Neural progenitor cell (in vitro differentiated cells): ENCODE measurements around the gene CLNK. TPM values are rescaled to one million over a fixed set of nuclear protein-coding genes. Genes with fewer than 3 reads are reported as not detected.

ENCODE experiments used
- DNase-seq: peaks from one replicate; pipeline ENCODE4 v3.0.0-alpha.2; 2016; ENCODE audit warnings: low spot score
- H2AFZ ChIP-seq: fragments of 200-600 bp; sonication (generic); replicated peaks from 2 replicates; pipeline ENCODE4 v1.6.1; 2016; ENCODE audit warnings: antibody characterized with exemption
- H3F3A ChIP-seq: fragments of 200-600 bp; sonication (generic); 2 replicates; pipeline ENCODE4 v1.6.1; 2016; ENCODE audit warnings: antibody characterized with exemption, low read depth
- H3K27ac ChIP-seq: fragments of 200-600 bp; sonication (generic); 2 replicates; pipeline ENCODE4 v1.5.1; 2016; ENCODE audit warnings: mild to moderate bottlenecking
- H3K27me3 ChIP-seq: fragments of 200-600 bp; sonication (generic); 2 replicates; pipeline ENCODE4 v1.6.1; 2016; ENCODE audit warnings: mild to moderate bottlenecking, moderate library complexity
- H3K36me3 ChIP-seq: fragments of 200-600 bp; sonication (generic); 2 replicates; pipeline ENCODE4 v1.5.1; 2016
- H3K4me1 ChIP-seq: fragments of 200-600 bp; sonication (generic); 2 replicates; pipeline ENCODE4 v1.6.1; 2016; ENCODE audit warnings: mixed run types
- H3K4me2 ChIP-seq: fragments of 200-600 bp; sonication (generic); 2 replicates; pipeline ENCODE4 v1.6.1; 2016
- H3K4me3 ChIP-seq: fragments of 200-600 bp; sonication (generic); 2 replicates; pipeline ENCODE4 v1.5.1; 2016
- H3K79me2 ChIP-seq: fragments of 200-600 bp; sonication (generic); 2 replicates; pipeline ENCODE4 v1.6.1; 2016; ENCODE audit warnings: low read depth
- H3K9ac ChIP-seq: fragments of 200-600 bp; sonication (generic); 2 replicates; pipeline ENCODE4 v1.6.1; 2016
- H3K9me3 ChIP-seq: fragments of 200-600 bp; sonication (generic); 2 replicates; pipeline ENCODE4 v1.5.1; 2016; ENCODE audit warnings: low read depth
- H4K20me1 ChIP-seq: fragments of 200-600 bp; sonication (generic); 2 replicates; pipeline ENCODE4 v1.6.1; 2016; ENCODE audit warnings: low read depth
- H3K27ac Mint-ChIP-seq: 3 replicates; pipeline ENCODE4 v1.8.0; 2021; ENCODE audit warnings: mixed read lengths
- H3K27me3 Mint-ChIP-seq: 2 replicates; pipeline ENCODE4 v1.8.0; 2022; ENCODE audit warnings: low read depth, mild to moderate bottlenecking, inconsistent platforms, moderate library complexity, mixed read lengths; ENCODE audit not compliant: insufficient read depth
- H3K36me3 Mint-ChIP-seq: 3 replicates; pipeline ENCODE4 v1.8.0; 2021; ENCODE audit warnings: mixed read lengths
- H3K4me1 Mint-ChIP-seq: 3 replicates; pipeline ENCODE4 v1.8.0; 2021; ENCODE audit warnings: mixed read lengths
- H3K4me3 Mint-ChIP-seq: 3 replicates; pipeline ENCODE4 v1.8.0; 2021; ENCODE audit warnings: mild to moderate bottlenecking, moderate library complexity, mixed read lengths
- H3K9me3 Mint-ChIP-seq: 3 replicates; pipeline ENCODE4 v1.8.0; 2020; ENCODE audit warnings: mixed read lengths
- EZH2 ChIP-seq: fragments of 200-600 bp; sonication (generic); IDR thresholded peaks from 2 replicates; pipeline ENCODE4 v1.6.1; 2017; ENCODE audit warnings: antibody characterized with exemption, mild to moderate bottlenecking, moderate library complexity
- EZH2phosphoT487 ChIP-seq: fragments of 200-600 bp; sonication (generic); IDR thresholded peaks from 2 replicates; pipeline ENCODE4 v1.6.1; 2017; ENCODE audit warnings: antibody characterized with exemption
- total RNA-seq: library from RNA; depleted of rRNA; stranded (reverse); fragments of >200 nt; gene quantifications from 2 replicates; pipeline ENCODE4 v1.2.3, GENCODE V29; 2015; ENCODE audit warnings: low replicate concordance
- TF ChIP-seq, protein P1 (sequence below): fragments of 200-600 bp; sonication (generic); IDR thresholded peaks from 2 replicates; pipeline ENCODE4 v1.5.1; 2017; ENCODE audit warnings: antibody characterized with exemption, mild to moderate bottlenecking

Gene CLNK
- total RNA-seq, 1 donor from 2014 or later, result not detected

DNA sequence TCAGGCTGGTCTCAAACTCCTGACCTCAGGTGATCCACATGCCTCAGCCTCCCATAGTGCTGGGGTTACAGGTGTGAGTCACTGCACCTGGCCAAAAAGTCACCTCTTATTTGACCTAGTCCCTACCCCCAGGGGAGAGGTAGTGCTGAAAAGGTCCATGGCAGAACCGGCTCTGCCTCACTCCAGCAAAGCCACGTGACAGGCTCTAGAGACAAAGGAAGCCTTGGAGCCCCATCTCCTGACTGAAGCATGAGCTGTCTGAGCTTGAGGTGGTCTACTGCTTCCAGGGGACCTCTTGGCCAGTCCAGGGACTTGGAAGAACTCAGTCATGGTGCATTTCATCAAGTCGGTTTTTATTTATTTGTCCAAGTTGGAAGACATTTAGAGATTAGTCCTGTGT is 174.8 kb downstream of the CLNK start:
- Histone ChIP-seq H3K4me1 (no peaks in the 10 kb centered on the region), H3K79me2 (no peaks in the 10 kb centered on the region)

GRCh38 chr4:10506077-10506476 is 178.5 kb downstream of the CLNK start:
- no peak overlapping the region for H3K4me2 ChIP-seq
- H3K27ac Mint-ChIP-seq, result no peak overlapping the region
- H3K4me1 Mint-ChIP-seq, result peaks cover 3% of the 10 kb centered on the region
- H3K9me3 ChIP-seq, result no peaks in the 10 kb centered on the region
- no peak overlapping the region for H2AFZ ChIP-seq
- H3K4me1 ChIP-seq, result peaks cover 3% of the 10 kb centered on the region
- DNase-seq, result no peak
- H3K27ac ChIP-seq, result no peak overlapping the region
- H3K27me3 Mint-ChIP-seq, result peaks cover 3% of the 10 kb centered on the region
- H3K4me3 ChIP-seq, result no peak overlapping the region
- H3K36me3 Mint-ChIP-seq, result no peaks in the 10 kb centered on the region
- H3K27me3 ChIP-seq, result no peaks in the 10 kb centered on the region
- TF ChIP-seq, protein P1, sequence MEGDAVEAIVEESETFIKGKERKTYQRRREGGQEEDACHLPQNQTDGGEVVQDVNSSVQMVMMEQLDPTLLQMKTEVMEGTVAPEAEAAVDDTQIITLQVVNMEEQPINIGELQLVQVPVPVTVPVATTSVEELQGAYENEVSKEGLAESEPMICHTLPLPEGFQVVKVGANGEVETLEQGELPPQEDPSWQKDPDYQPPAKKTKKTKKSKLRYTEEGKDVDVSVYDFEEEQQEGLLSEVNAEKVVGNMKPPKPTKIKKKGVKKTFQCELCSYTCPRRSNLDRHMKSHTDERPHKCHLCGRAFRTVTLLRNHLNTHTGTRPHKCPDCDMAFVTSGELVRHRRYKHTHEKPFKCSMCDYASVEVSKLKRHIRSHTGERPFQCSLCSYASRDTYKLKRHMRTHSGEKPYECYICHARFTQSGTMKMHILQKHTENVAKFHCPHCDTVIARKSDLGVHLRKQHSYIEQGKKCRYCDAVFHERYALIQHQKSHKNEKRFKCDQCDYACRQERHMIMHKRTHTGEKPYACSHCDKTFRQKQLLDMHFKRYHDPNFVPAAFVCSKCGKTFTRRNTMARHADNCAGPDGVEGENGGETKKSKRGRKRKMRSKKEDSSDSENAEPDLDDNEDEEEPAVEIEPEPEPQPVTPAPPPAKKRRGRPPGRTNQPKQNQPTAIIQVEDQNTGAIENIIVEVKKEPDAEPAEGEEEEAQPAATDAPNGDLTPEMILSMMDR, result no peak
- TF ChIP-seq EZH2phosphoT487, result no peak
- H3K9me3 Mint-ChIP-seq, result peaks cover 7% of the 10 kb centered on the region
- H3K9ac ChIP-seq, result no peak overlapping the region
- no peak overlapping the region for H3K4me3 Mint-ChIP-seq
- no peaks in the 10 kb centered on the region for H3K36me3 ChIP-seq
- H3F3A ChIP-seq, result no peaks in the 10 kb centered on the region
- H4K20me1 ChIP-seq, result no peaks in the 10 kb centered on the region
- H3K79me2 ChIP-seq, result no peaks in the 10 kb centered on the region

More for the DNA sequence above, 174.8 kb downstream of the CLNK start:
- no peak overlapping the region for H2AFZ ChIP-seq
- H3K27ac ChIP-seq, result no peak overlapping the region
- no peak overlapping the region for H3K4me3 Mint-ChIP-seq
- TF ChIP-seq EZH2, result no peak
- TF ChIP-seq EZH2phosphoT487, result no peak
- no peaks in the 10 kb centered on the region for H4K20me1 ChIP-seq
- H3K4me2 ChIP-seq, result no peak overlapping the region
- no peaks in the 10 kb centered on the region for H3K27me3 Mint-ChIP-seq
- H3F3A ChIP-seq, result no peaks in the 10 kb centered on the region
- no peaks in the 10 kb centered on the region for H3K9me3 ChIP-seq
- no peak for DNase-seq
- no peak overlapping the region for H3K4me3 ChIP-seq
- no peaks in the 10 kb centered on the region for H3K4me1 Mint-ChIP-seq
- no peak overlapping the region for H3K27ac Mint-ChIP-seq
- no peaks in the 10 kb centered on the region for H3K36me3 ChIP-seq
- no peak overlapping the region for H3K9ac ChIP-seq
- no peaks in the 10 kb centered on the region for H3K27me3 ChIP-seq
- no peaks in the 10 kb centered on the region for H3K36me3 Mint-ChIP-seq
- peaks cover 7% of the 10 kb centered on the region for H3K9me3 Mint-ChIP-seq

DNA sequence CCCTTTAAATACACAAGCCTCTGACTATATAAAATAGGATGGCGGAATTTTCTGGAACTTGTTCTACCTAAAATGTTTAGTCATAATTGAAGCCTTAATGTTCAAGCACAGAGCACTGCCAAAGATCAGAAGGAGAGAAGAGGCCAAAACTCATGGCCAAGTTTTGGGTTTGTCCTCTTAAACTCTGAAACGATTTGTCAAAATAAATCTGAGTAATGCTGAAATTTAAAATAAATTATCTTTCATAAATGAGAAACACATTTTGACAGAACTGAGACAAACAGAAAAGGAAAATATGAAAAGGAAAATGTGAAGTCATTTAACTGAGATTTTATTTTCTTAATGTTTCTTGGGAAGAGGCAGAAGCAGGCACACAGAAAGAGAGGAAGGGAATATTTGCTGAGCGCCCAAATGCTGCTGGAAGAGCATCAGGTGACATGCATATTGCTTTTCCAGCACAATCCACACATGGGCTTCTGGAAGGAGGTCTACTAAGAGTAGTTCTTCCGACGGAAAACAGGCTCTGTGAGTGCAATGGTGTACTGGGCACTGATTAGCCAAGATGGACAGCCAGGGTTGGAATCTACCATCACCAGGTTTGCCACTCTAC is 179.9 kb downstream of the CLNK start:
- Histone ChIP-seq H3K36me3 (no peaks in the 10 kb centered on the region), H3K4me3 (no peak overlapping the region), H3K4me2 (no peak overlapping the region), H3K79me2 (no peaks in the 10 kb centered on the region), H3F3A (peaks cover 2% of the 10 kb centered on the region), H3K27ac (no peak overlapping the region), H3K4me1 (peaks cover 12% of the 10 kb centered on the region), H3K27me3 (no peaks in the 10 kb centered on the region), H2AFZ (no peak overlapping the region), H3K9me3 (no peaks in the 10 kb centered on the region), H3K9ac (no peak overlapping the region), H4K20me1 (no peaks in the 10 kb centered on the region)
- H3K4me1 Mint-ChIP-seq, result peaks cover 10% of the 10 kb centered on the region
- peaks cover 10% of the 10 kb centered on the region for H3K9me3 Mint-ChIP-seq
- DNase-seq, result no peak
- peaks cover 3% of the 10 kb centered on the region for H3K27me3 Mint-ChIP-seq
- TF ChIP-seq, protein P1, result no peak
- TF ChIP-seq EZH2phosphoT487 (no peak), EZH2 (no peak)
- H3K36me3 Mint-ChIP-seq, result no peaks in the 10 kb centered on the region
- H3K4me3 Mint-ChIP-seq, result no peak overlapping the region
- H3K27ac Mint-ChIP-seq, result no peak overlapping the region

DNA sequence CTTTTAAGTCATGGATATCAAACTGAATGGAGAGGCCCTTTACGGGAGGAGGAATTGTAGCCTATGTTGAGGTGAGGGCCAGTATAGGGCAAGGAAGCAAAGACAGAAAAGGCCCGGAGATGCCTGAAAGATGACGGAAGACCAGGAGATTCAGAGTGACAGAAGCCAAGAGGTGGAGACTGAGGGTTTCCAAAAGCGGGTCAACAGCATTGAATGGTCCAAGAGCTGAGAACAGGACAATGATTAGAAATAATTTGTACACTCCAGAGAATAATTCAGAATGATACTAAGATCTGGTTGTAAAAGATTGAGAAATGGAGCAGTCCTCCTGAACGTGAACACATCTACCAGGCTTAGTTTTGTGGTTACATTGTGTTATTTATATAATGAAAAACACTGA is 181.9 kb downstream of the CLNK start:
- TF ChIP-seq EZH2phosphoT487, result no peak
- TF ChIP-seq, protein P1, result no peak
- no peak for TF ChIP-seq EZH2
- Mint-ChIP-seq H3K4me1 (peaks cover 17% of the 10 kb centered on the region), H3K36me3 (no peaks in the 10 kb centered on the region), H3K27me3 (peaks cover 3% of the 10 kb centered on the region), H3K27ac (no peak overlapping the region), H3K4me3 (no peak overlapping the region), H3K9me3 (peaks cover 10% of the 10 kb centered on the region)
- H3K27ac ChIP-seq, result no peak overlapping the region
- no peaks in the 10 kb centered on the region for H3K36me3 ChIP-seq
- H3K9me3 ChIP-seq, result no peaks in the 10 kb centered on the region
- H3K79me2 ChIP-seq, result no peaks in the 10 kb centered on the region
- no peak overlapping the region for H3K4me3 ChIP-seq
- H3K4me2 ChIP-seq, result no peak overlapping the region
- no peaks in the 10 kb centered on the region for H3K27me3 ChIP-seq
- DNase-seq, result no peak
- H3F3A ChIP-seq, result peaks cover 12% of the 10 kb centered on the region
- H3K4me1 ChIP-seq, result peaks cover 28% of the 10 kb centered on the region
- no peaks in the 10 kb centered on the region for H4K20me1 ChIP-seq
- no peak overlapping the region for H3K9ac ChIP-seq
- H2AFZ ChIP-seq, result no peak overlapping the region
